Stimulated activated CD8-positive, alpha-beta memory T cell treated with anti-CD3 and anti-CD28 coated beads, Interleukin-4, amount 100 ng/mL, for 24 hours (primary cell): ENCODE data around the gene SPARCL1.
"Not testable (repeated sequence)": the region's sequence is repeated elsewhere in the genome, so short reads cannot be mapped to it uniquely, and the experiment has no call there.

Source experiments
- DNase-seq: peaks from one replicate; pipeline ENCODE4 v3.0.0-alpha.2; 2020; ENCODE audit warnings: low read depth

SPARCL1 gene

GRCh38 chr4:87529187-87529586, at the start of gene SPARCL1:
TSS of gene SPARCL1 (minus strand) at chr4:87529376. CDS start at chr4:87499574, 29,802 bp downstream.
- no peak for DNase-seq

GRCh38 chr4:87575983-87576382, 46.8 kb upstream of the SPARCL1 start:
- DNase-seq, result no peak

GRCh38 chr4:87575408-87575807, 46.2 kb upstream of the SPARCL1 start:
- DNase-seq, result no peak

- no peak for DNase-seq
Measured at GRCh38 chr4:87574996-87575395, 45.8 kb upstream of the SPARCL1 start.

GRCh38 chr4:87574376-87574775, 45.2 kb upstream of the SPARCL1 start:
- not testable (repeated sequence) for DNase-seq

- DNase-seq, result no peak
Measured at GRCh38 chr4:87570290-87570805, 41.2 kb upstream of the SPARCL1 start.

GRCh38 chr4:87567191-87567590, 38.0 kb upstream of the SPARCL1 start:
- DNase-seq, result no peak

GRCh38 chr4:87566276-87566675, 37.1 kb upstream of the SPARCL1 start:
- no peak for DNase-seq

GRCh38 chr4:87565746-87566145, 36.6 kb upstream of the SPARCL1 start:
- DNase-seq, result no peak

GRCh38 chr4:87560802-87561201, 31.6 kb upstream of the SPARCL1 start:
- DNase-seq, result no peak

- DNase-seq, result peak; percentile 1
Measured at GRCh38 chr4:87559090-87559837, 30.1 kb upstream of the SPARCL1 start.

- DNase-seq, result no peak
Measured at GRCh38 chr4:87557348-87557747, 28.2 kb upstream of the SPARCL1 start.

GRCh38 chr4:87555773-87556619, 26.8 kb upstream of the SPARCL1 start:
- no peak for DNase-seq

- DNase-seq, result no peak
Measured at GRCh38 chr4:87553182-87553581, 24.0 kb upstream of the SPARCL1 start.

- no peak for DNase-seq
Measured at GRCh38 chr4:87551361-87551760, 22.2 kb upstream of the SPARCL1 start.

- no peak for DNase-seq
Measured at GRCh38 chr4:87547016-87547708, 18.0 kb upstream of the SPARCL1 start.

GRCh38 chr4:87545052-87545451, 15.9 kb upstream of the SPARCL1 start:
- DNase-seq, result no peak

- DNase-seq, result no peak
Measured at GRCh38 chr4:87543835-87544461, 14.8 kb upstream of the SPARCL1 start.

- no peak for DNase-seq
Measured at GRCh38 chr4:87542734-87543312, 13.6 kb upstream of the SPARCL1 start.

- no peak for DNase-seq
Measured at GRCh38 chr4:87541956-87542709, 13.0 kb upstream of the SPARCL1 start.

- no peak for DNase-seq
Measured at GRCh38 chr4:87541521-87541920, 12.3 kb upstream of the SPARCL1 start.
